GM18867 (cell line): ENCODE measurements around the gene MAN1B1.

Experiments used
- ATAC-seq: cut with Tn5 transposase; IDR thresholded peaks from one replicate; pipeline ENCODE4 v1.9.1; 2021; ENCODE audit warnings: mild to moderate bottlenecking, moderate library complexity; ENCODE audit not compliant: unreplicated experiment

MAN1B1 gene

DNA sequence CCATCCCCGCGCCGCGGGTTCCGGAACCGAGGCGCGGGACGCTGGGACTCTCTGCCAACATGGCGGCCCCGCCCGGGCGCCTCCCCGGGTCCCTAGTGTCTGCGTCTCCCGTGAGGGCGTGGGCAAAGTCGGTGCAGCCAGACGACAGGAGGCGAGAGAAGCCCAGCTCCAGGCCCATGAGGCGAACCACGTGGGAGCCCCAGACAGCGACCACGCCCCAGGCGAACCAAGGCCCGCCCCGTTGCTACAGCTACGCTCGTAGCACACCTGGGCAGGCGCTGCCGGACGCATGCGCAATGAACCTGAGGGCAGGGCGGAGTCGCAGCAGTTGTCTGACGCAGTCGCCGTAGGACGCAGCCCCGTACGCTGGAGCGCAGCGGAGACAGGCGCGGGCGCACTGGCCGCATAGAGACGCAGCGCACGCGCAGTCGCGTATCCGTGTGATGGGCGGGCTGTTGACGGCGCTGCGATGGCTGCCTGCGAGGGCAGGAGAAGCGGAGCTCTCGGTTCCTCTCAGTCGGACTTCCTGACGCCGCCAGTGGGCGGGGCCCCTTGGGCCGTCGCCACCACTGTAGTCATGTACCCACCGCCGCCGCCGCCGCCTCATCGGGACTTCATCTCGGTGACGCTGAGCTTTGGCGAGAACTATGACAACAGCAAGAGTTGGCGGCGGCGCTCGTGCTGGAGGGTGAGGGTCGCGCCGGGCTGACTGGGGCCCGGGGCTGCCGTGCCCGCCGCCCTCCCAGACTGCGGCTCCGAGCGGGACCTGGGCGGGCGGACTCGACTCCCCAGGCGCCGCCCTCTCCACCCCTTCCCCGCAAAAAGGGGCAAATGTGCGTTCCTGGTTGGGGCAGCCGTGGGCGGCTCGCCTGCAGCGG is at the start of gene MAN1B1:
TSS of gene MAN1B1 (plus strand) at position 455 of the 878 bp plus-strand sequence. CDS start at position 470, 15 bp downstream.
- peak; percentile 72 for ATAC-seq

DNA sequence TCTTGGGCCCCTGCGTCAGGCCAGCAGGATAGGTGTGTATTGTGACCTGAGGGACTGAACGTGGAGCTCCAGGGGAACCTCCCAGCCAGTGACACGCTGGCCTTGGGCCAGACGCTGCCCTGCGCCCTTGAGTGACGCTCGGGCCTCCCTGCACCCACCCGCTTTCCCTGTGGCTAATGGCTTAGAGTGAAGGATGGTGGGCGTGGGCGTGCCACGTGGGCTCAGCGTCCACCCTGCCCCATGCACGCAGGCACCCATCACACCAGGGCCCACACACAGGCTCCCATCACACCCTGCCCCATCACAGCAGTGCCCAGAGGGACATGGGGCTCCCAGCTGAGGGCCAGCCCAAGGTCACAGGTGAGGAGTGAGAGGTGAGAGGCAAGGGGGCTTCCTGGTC is 49.8 kb upstream of the MAN1B1 start:
- ATAC-seq, result no peak

DNA sequence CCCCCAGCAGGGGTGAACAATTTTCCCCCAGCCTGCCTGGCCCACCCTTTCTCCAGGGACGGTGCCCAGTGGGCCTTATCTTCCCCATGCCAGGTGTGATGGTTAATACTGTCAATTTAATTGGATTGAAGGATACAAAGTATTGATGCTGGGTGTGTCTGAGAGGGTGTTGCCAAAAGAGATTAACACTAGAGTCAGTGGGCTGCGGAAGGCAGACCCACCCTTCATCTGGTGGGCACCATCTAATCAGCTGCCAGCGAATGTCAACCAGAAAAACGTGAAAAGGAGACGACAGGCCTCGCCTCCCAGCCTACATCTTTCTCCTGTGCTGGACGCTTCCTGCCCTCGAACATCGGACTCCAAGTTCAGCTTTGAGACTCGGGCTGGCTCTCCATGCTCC is 49.3 kb upstream of the MAN1B1 start:
- ATAC-seq, result no peak

DNA sequence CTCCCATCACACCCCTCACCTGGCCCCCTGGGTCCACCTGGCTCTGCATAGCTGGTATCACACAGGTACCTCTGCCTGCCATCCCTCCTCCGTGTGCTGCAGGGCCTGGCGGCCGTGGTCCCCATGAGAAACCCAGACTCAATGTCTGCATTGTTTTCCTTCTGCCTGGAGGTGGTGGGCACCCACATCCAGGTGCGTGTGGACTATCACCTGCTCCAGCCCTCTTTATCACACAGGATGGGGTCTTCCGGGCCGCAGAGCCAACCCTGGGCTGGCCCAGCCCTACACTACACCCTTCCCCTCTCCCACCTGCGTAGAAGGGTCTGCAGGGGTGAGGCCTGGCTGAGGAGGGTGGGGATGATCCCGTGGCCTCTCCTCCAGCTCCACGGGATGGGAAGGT is 47.9 kb upstream of the MAN1B1 start:
- no peak for ATAC-seq

DNA sequence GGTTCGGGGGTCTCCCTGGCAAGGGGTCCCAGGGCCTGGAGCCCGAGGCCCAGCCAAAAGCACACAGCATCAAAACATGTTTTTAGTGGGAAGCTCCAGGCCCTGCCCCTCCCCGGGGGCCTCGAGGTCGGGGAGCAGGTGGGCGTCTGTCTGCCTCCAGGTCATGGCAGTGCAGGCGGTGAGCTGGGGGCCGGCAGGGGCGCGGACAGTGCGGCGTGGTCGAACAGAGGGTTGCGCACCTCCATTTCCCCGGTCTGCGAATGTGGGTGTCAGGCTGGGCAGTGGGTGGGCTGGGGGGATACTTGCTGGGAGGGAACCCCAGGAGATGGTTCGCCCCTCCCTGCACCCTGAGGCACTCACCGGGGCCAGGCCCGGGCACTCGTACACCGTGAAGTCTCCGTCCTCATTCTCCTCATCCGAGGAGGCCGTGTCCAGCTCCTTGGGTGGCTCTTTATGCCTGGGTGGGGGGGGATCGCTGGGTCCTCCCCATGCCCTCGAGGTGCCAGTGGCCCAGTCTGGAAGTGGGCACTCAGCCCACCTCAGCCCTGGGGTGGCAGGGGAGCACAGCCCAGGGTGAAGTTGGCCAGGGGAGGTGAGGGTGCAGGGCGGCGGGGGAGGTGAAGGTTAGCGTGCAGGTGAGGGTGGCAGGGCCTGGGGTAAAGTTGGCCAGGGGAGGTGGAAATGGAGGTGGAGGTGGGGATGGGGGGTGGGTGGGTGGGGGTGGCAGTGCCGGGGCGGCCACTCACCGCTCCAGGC is 47.0 kb upstream of the MAN1B1 start:
- ATAC-seq, result no peak

DNA sequence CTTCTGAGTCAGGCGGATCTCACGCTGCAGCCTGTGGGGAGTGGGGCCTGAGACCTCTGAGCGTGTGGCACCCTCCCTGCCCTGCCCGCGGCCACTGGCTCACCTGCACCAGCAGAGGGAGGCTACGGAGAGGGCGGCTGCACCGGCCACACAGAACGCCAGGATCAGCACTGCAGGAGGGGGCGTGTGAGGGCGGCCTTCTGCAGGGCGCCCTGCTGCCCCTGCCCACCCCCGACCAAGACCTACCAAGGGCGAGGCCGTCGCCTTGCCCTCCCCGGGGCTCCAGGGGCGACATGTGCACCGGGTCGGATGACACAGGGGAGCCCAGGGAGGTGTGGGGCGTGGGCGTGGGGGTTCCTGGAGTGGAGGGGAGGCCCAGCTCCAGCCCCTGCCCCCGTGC is 46.2 kb upstream of the MAN1B1 start:
- no peak for ATAC-seq

DNA sequence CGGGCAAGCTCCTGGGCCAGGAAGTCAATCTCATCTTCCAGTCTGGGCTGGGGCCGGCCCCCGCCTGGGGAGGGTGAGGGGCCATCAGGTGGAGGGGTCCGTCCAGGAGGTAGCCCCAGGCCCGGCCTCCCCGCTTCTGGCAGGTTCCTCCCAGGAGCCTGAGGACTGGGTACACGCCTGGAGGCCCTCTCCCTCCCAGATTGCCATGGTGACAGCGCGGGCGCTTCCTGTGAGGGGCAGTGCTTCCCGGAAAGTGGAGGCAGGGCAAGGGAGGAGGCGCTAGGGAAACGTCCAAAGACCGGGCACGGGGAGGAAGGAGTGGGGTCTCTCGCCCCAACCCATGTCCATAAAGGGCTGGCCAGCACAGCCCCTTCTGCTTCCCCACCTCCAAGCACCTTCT is 45.7 kb upstream of the MAN1B1 start:
- no peak for ATAC-seq

DNA sequence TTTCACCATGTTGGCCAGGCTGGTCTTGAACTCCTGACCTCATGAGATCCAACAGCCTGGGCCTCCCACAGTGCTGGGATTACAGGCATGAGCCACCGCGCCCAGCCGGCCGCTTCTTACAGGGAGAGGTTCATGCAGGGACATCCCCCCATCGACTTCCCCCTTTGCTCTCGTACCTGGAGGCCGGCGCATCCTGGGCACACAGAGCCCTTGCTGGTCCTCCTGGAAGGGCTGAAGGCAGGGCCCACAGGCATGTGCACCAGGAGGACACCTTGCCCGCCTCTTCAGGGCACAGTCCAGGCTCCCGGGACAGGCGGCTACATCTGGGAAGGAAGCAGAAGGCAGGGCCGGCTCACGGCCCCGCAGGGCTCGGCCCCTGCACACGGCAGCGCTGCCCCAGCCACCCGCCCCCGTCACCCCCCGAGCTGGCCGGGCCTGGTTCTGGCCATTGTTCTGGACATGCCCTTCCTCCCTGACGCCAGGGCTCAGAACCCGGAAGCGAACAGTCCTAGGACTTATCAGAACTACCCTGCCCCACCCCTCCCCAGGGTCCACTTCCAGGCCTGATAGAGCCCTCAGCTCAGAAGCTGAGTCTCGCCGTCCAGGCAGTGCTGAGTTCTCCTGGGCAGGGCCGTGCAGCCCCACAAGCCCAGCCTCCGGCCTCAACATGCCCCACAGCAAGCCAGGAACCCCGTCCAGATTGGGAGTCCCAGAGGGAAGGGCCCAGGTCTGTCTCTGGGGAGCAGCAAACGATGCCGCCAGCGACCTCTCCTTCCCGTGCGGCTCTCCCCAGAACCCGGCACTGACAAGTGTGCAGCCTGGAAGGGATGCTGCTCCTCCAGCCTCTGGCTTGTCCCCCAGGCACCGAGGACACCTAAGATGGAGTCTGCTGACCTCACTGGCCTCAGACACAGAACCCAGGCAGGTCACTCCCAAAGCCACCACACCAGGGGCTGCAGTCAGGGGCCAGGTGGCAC is 43.7 kb upstream of the MAN1B1 start:
- no peak for ATAC-seq

DNA sequence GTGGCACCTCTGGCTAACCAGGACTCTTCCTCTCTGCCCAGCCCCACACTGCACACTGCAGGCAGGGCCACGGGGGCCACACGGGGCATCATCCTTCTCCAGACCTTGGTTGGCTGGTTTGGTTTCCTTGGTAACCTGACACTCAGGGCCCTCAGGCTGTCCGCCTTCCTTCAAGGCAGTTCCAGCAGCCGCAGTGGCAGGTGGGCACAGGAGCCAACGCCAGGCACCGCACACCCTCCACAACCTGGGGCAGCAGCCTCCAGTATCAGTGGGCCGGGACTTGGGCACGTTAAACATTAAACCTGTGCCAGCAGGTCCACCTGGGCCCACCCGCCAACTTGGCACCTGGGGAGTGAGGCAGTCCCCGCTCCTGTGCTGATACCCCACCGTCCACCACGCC is 42.7 kb upstream of the MAN1B1 start:
- ATAC-seq, result no peak

DNA sequence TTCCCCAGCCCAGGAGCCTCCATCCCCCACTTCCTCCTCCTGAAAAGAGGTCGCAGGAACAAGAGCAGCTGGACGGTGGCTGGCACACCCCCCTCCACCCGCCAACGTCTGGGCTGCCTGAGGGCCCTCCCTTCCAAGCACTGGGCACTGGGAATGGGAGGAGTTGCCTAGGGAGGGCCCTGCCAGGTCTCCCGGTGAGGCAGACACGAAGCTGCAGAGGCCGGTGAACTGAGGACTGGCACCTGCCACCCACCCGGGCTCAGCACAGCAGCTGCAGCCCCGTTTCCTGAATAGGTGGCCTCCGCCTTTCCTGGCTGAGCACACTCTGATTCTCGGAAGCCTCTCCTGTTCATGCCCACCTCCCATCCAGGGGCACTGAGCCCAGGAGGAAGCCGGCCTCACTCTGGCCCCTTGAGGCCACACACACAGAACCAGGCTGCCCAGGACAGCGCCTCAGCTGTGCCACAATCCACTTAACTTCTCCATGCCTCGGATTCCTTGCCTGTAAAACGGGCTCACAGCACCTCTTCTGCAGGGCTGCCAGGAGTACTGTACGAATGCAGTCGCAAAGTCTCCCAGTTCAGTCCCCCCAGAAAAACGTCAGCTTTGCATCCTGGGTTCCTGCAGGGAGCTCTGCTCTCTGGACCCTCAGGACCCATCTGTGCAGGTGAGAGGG is 42.1 kb upstream of the MAN1B1 start:
- no peak for ATAC-seq

DNA sequence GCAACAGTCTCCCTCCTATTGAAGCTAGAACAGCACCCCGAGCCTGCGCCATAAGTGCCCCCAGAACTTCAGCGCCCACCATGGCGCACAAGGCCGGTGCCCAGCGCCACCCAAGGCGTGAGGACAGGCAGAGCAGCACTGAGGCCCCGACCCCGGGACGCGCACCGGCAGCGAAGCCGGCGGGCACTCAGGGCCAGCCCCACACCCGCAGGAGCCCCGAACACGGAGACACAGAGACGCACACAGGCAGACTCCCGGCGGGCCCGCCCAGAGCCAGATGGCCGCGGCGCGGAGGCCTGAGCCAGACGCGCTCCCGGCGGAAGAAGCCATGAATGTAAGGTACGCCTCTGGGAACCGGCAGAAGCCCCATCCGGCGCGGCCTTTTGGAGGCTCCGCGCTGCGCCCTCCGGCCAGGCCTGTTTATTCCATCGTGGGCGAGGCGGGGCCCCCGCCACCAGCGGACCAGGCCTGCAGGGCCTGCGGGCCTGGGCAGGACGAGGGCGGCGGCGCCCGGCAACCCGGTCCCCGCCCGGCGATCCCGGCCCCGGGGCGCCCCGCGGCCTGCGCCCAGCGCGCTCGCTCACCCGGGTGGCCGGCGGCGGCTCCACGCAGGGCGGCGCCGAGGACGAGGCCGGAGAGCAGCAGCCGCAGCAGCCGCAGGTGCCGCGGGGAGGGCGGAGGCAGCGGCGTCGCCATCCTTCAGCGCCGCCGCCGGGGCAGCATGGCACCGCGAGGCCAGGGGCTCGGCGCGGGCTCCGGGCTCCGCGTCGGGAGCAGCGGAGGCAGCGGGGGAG is 41.3 kb upstream of the MAN1B1 start:
- ATAC-seq, result no peak

DNA sequence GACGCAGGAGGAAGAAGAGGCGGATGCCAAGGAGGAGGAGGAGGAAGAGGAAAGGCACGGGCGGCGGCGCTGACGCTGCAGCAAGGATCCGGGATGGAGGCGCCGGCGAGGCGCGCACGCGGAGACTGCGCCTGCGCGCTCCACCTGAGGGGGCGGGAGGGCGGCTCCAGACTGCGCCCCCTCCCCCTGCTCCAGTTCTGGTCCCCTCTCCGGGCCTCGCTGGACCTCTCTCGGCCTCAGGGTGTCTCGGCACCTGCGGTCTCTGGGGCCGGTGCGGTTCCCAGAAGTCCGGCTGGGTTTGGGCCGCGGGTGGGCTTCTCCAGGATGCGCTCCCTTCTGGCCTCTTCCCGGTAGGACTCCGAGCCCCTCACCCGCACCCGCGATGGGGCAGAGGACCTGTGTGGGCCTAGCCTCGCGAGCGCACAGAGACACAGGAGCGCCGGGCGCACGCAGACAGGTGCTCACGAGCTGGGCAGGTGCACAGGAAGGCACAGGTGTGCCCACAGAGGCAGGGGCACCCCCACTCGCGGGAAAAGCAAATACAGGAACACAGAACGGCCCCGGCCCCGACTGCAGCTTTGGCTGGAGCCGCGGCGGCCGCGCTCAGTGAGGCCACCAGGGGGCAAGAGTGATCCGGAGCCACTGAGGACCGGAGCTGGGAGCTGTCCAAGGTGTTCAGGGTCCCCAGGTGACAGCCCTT is 40.5 kb upstream of the MAN1B1 start, which contains the start of gene NPDC1:
TSS of gene NPDC1 (minus strand) at position 90 of the 700 bp plus-strand sequence. CDS start 188 bp downstream, outside the sequence.
- ATAC-seq, result peak; percentile 41

DNA sequence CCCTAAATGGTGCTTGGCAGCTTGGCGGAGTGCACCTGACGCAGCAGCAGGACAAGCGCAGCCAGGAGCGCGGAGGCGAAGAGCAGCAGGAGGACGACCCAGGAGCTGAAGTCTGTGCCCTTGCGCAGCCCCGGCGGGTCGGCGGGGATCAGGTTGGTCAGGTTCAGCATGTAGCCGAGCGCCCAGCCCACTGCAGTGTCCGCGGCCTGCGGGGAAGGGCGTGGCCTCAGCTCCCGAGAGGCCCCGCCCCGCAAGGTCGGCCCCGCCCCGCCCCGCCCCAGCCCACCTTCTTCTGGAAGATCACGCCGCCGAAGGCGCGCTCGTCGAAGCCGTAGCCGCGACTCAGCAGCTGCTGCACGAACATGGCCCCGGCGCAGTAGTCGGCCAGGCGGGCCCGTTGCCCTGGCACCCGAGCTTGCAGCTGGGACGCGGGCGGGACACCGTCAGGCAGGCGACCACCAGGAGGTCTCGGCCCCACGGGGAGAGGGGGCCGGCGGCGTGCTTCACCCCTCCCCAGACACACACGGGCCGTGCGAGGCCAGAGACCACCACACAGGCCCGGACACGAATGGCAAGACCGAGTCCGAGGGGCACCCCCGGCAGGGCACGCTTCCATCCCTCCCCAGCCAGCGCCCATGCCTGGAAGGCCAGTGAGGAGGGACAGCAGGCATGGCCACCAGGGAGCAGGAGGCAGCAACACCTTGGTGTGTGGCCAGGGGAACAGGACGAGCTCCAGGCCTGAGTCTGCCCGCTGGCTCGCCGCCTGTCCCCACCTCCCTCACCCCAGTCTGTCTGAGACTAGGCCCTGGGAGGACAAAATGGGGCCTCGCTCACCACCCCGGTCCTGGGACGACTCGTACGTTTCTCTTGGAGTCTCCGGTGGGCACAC is 37.9 kb upstream of the MAN1B1 start:
- no peak for ATAC-seq

DNA sequence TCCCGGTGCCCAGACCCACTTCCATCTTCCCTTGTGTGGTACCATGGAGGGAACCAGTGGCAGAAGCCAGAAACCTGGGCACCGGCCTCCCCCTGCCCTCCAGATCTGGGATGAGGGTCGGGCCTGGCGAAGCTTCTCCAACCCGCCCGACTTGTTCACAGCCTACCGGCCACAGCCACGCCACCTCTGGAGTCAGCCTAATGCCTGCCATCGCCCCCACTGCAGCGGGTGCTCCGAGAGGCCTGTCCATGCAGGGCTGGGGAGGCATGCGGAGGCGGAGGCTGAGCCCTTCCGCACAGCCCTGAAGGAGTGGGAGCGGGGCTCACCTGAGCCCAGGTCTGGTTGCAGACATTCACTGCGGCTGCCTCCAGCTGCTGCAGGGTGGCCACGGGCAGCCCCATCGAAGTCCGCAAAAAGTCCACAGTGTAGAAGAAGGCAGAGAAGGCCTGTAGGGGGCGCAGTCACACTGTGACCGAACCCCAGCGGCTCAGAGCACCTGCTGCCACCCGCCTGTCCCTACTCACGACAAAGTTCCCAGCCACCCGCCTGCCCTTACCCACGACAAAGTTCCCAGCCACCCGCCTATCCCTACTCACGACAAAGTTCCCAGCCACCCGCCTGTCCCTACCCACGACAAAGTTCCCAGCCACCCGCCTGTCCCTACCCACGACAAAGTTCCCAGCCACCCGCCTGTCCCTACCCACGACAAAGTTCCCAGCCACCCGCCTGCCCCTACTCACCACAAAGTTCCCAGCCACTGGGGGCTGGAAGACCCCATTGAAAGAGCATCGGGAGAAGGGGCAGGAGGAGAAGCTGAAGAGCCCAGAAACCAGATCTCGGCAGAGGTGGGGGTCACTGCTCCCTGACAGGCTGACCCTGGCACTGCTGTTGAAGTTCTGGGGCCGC is 37.0 kb upstream of the MAN1B1 start:
- no peak for ATAC-seq

DNA sequence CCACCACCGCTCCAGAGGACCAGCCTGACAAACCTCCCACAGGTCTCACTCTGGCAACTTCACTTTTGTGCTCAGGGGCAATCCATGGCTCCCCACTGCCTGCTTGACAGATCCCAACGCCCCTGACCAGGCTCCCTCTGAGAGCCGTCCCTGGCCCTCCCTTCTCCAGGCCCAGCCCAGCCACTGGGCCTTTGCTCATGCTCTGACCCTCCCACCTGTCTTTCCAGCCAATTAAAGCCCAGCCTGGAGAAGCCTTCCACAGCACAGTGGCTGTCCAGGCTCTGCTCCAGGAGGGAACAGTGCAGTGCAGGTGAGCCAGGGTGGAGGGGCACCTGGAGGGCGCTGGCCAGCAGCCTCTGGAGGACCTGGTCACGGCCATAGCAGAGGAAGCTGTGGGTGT is 36.2 kb upstream of the MAN1B1 start:
- ATAC-seq, result no peak

DNA sequence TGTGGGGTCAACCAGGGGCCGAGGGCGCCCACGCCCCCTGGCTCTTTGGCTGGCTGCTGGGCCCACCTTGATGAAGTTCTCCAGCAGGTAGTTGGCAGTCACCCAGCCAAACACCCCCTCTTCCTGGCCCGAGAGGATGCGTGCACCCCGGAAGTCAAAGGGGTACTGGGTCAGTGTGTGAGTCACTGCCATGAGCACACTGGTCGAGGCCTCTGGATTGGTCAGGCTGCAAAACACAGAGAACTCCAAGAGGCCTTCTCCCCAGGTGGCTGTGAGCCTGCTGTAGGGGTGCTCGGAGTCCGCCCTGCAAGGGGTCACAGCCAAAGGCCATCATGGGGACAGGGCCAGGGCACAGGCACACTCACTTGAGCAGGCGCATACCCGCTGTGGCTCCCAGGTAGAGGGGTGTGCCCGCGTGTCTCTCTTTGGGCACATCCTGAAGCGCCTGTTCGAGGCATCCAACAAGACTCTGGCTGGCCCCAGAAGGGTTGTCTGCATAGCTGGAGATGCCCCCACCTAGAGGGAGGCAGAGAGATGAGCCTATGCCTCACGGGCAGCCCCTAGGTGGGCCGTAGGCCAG is 35.5 kb upstream of the MAN1B1 start:
- no peak for ATAC-seq
